Endometrial microvascular endothelial cells (primary cell): ENCODE data around the gene SHC3. TPM values are rescaled to one million over a fixed set of nuclear protein-coding genes. Genes with fewer than 3 reads are reported as not detected.

ENCODE experiments used
- in situ Hi-C: cut with HindIII; loops from 2 replicates; pipeline ENCODE4 v1.10.0; 2017; ENCODE audit warnings: low sequenced_read_pairs, low pct_unique_long_range_greater_than_20kb; ENCODE audit errors: inconsistent ontology term
- total RNA-seq: library from RNA; depleted of rRNA; stranded (reverse); fragments of >200 nt; gene quantifications from one replicate; pipeline ENCODE4 v1.2.3, GENCODE V29; 2015; ENCODE audit errors: inconsistent ontology term

The SHC3 gene
- total RNA-seq, 1 donor from 2014 or later: under 0.01 TPM

GRCh38 chr9:89042984-89043383 is 135.6 kb downstream of the SHC3 start:
- in situ Hi-C loops: no loop called here

- in situ Hi-C loops: no loop called here
Observed at GRCh38 chr9:89039664-89040063, 139.0 kb downstream of the SHC3 start.

GRCh38 chr9:89039104-89039465 is 139.5 kb downstream of the SHC3 start:
- in situ Hi-C loops: no loop called here

GRCh38 chr9:89038382-89039103 is 140.1 kb downstream of the SHC3 start:
- in situ Hi-C loops: no loop called here

GRCh38 chr9:89037891-89038290 is 140.7 kb downstream of the SHC3 start:
- in situ Hi-C loops: no loop called here

GRCh38 chr9:89037346-89037745 is 141.3 kb downstream of the SHC3 start:
- in situ Hi-C loops: no loop called here

- in situ Hi-C loops: no loop called here
Observed at GRCh38 chr9:89036891-89037290, 141.7 kb downstream of the SHC3 start.

- in situ Hi-C loops: no loop called here
Observed at GRCh38 chr9:89036383-89036782, 142.2 kb downstream of the SHC3 start.

GRCh38 chr9:89032661-89033060 is 146.0 kb downstream of the SHC3 start:
- in situ Hi-C loops: no loop called here

GRCh38 chr9:89032173-89032572 is 146.4 kb downstream of the SHC3 start:
- in situ Hi-C loops: no loop called here

GRCh38 chr9:89029788-89030187 is 148.8 kb downstream of the SHC3 start:
- in situ Hi-C loops: no loop called here

- in situ Hi-C loops: no loop called here
Observed at GRCh38 chr9:89026876-89027275, 151.7 kb downstream of the SHC3 start.

- in situ Hi-C loops: no loop called here
Observed at GRCh38 chr9:89025553-89025952, 153.1 kb downstream of the SHC3 start.

- in situ Hi-C loops: no loop called here
Observed at GRCh38 chr9:89024727-89025126, 153.9 kb downstream of the SHC3 start.

GRCh38 chr9:89023740-89024139 is 154.9 kb downstream of the SHC3 start:
- in situ Hi-C loops: no loop called here

- in situ Hi-C loops: no loop called here
Observed at GRCh38 chr9:89022902-89023301, 155.7 kb downstream of the SHC3 start.

GRCh38 chr9:89022001-89022759 is 156.4 kb downstream of the SHC3 start:
- in situ Hi-C loops: no loop called here

GRCh38 chr9:89021154-89021803 is 157.3 kb downstream of the SHC3 start:
- in situ Hi-C loops: no loop called here

GRCh38 chr9:89020754-89021153 is 157.9 kb downstream of the SHC3 start:
- in situ Hi-C loops: no loop called here

- in situ Hi-C loops: no loop called here
Observed at GRCh38 chr9:89015336-89015735, 163.3 kb downstream of the SHC3 start.
